Stimulated activated CD4-positive, alpha-beta T cell treated with anti-CD3 and anti-CD28 coated beads, Interleukin-1b, Interleukin-23, amount 100 ng/mL, for 4 hours (primary cell): ENCODE measurements around the gene CEP43.
A peak's percentile ranks its signal among the peaks of the same experiment; 100 is the strongest.

Experiments used
- DNase-seq, 2 donors: peaks; one replicate each; pipeline ENCODE4 v3.0.0-alpha.2; 2020; ENCODE audit warnings: low read depth in 2 of 2

Gene CEP43

GRCh38 chr6:166999145-166999883, at the start of gene CEP43:
Gene CEP43, plus strand, starts transcription at chr6:166999397. Its CDS starts 16 bp downstream, at chr6:166999413.
- peak; percentile 78 to 88 for DNase-seq

GRCh38 chr6:166949528-166950442, 49.4 kb upstream of the CEP43 start:
- no peak for DNase-seq

GRCh38 chr6:166950443-166950821, 48.8 kb upstream of the CEP43 start:
- no peak for DNase-seq

- DNase-seq = peak; percentile 51 to 59
These were observed 48.1 kb upstream of the CEP43 start for GRCh38 chr6:166950892-166951669.

GRCh38 chr6:166951670-166952060, 47.5 kb upstream of the CEP43 start:
- no peak for DNase-seq

- DNase-seq = no peak
These were observed 47.1 kb upstream of the CEP43 start for GRCh38 chr6:166952121-166952520.

GRCh38 chr6:166952567-166953486, 46.4 kb upstream of the CEP43 start:
- no peak for DNase-seq

- no peak for DNase-seq
These were observed 45.0 kb upstream of the CEP43 start for GRCh38 chr6:166954118-166954713.

- no peak for DNase-seq
These were observed 43.9 kb upstream of the CEP43 start for GRCh38 chr6:166955121-166955864.

GRCh38 chr6:166955865-166956443, 43.2 kb upstream of the CEP43 start:
- DNase-seq = no peak

GRCh38 chr6:166956444-166957086, 42.6 kb upstream of the CEP43 start, which contains the start of gene RNASET2:
Gene RNASET2, minus strand, starts transcription at chr6:166956550. Its CDS starts 368 bp downstream, at chr6:166956182.
- DNase-seq = peak; percentile 99 to 100

GRCh38 chr6:166957087-166957804, 42.0 kb upstream of the CEP43 start:
- DNase-seq = no peak

- DNase-seq = no peak
These were observed 41.5 kb upstream of the CEP43 start for GRCh38 chr6:166957805-166958076.

- no peak for DNase-seq
These were observed 40.0 kb upstream of the CEP43 start for GRCh38 chr6:166958926-166959861.

- DNase-seq = no peak
These were observed 39.1 kb upstream of the CEP43 start for GRCh38 chr6:166959911-166960608.

- DNase-seq = no peak
These were observed 38.6 kb upstream of the CEP43 start for GRCh38 chr6:166960609-166960978.

GRCh38 chr6:166966268-166966667, 32.9 kb upstream of the CEP43 start:
- DNase-seq = no peak
